Uterus (tissue), 4 donors: ENCODE data around the gene MINK1. TPM values are rescaled to one million over a fixed set of nuclear protein-coding genes. Genes with fewer than 3 reads are reported as not detected.

Source experiments
- DNase-seq, 2 donors: peaks; one replicate each; pipeline ENCODE4 v3.0.0-alpha.2; 2019 to 2020
- H3K27ac ChIP-seq, 2 donors: fragments of 200-600 bp; sonication (generic); 1 replicate in 1 of 2; 2 replicates in 1 of 2; pipeline ENCODE4 v1.5.1; 2016 to 2018
- H3K27me3 ChIP-seq, 2 donors: fragments of 200-600 bp; sonication (generic); one replicate each; pipeline ENCODE4 v1.5.1; 2018 to 2019; ENCODE audit warnings: control low read depth in 1 of 2
- H3K36me3 ChIP-seq, 2 donors: fragments of 200-600 bp; sonication (generic); one replicate each; pipeline ENCODE4 v1.5.1; 2019; ENCODE audit warnings: control low read depth in 1 of 2
- H3K4me1 ChIP-seq, 2 donors: fragments of 200-600 bp; sonication (generic); one replicate each; pipeline ENCODE4 v1.5.1; 2018 to 2019; ENCODE audit warnings: control low read depth in 1 of 2
- H3K4me3 ChIP-seq, 2 donors: fragments of 200-600 bp; sonication (generic); 1 replicate in 1 of 2; 2 replicates in 1 of 2; pipeline ENCODE4 v1.5.1; 2018 to 2019; ENCODE audit warnings: mild to moderate bottlenecking in 1 of 2
- H3K9me3 ChIP-seq, 2 donors: fragments of 200-600 bp; sonication (generic); one replicate each; pipeline ENCODE4 v1.5.1; 2019; ENCODE audit warnings: control low read depth in 1 of 2
- CTCF ChIP-seq, 4 experiments: fragments of 200-600 bp in 2 of 4; fragments of 450-650 bp in 2 of 4; sonication (generic) in 2 of 4; IDR thresholded peaks; one replicate each; pipeline ENCODE4 v1.5.1; 2016 to 2019; ENCODE audit warnings: antibody characterized with exemption in 4 of 4, mild to moderate bottlenecking in 2 of 4, moderate library complexity in 1 of 4
- POLR2A ChIP-seq, 2 donors: fragments of 450-650 bp; IDR thresholded peaks; one replicate each; pipeline ENCODE4 v1.6.1; 2016; ENCODE audit warnings: antibody characterized with exemption in 2 of 2, mild to moderate bottlenecking in 1 of 2, moderate library complexity in 1 of 2
- intact Hi-C: fragments of 100-400 bp; cut with DNase I; formaldehyde crosslinking; loops from one replicate; pipeline ENCODE4 v1.15.1; 2023; ENCODE audit warnings: low total_unique reads
- total RNA-seq, 4 donors: library from RNA; depleted of rRNA in 3 of 4; stranded (reverse); fragments of >200 nt in 3 of 4; gene quantifications; one replicate each; pipeline versions ENCODE4 v1.1.0 to v1.2.4, GENCODE V29; 2014 to 2023
- donor health status: DM: yes; HTN: yes; CAD: no.

The MINK1 gene
- total RNA-seq, 4 donors from 2014 or later = 17.9 to 99.2 (median 27.9) TPM

- no peak for DNase-seq
- H3K9me3 ChIP-seq = no peaks in the 10 kb centered on the region
- no peaks in the 10 kb centered on the region for H3K27me3 ChIP-seq
- no peak overlapping the region for H3K4me3 ChIP-seq
- H3K36me3 ChIP-seq = no peaks in the 10 kb centered on the region
- H3K27ac ChIP-seq = peak overlapping the region; percentile 61 to 74
- H3K4me1 ChIP-seq = peaks cover 0 to 5% of the 10 kb centered on the region in 2 donors
- TF ChIP-seq POLR2A (IDR thresholded peaks at IDR 0.05) = no peak
- TF ChIP-seq CTCF (IDR thresholded peaks at IDR 0.05) = no peak
- intact Hi-C loops = no loop called here
Measured at GRCh38 chr17:4852567-4853207, 19.5 kb downstream of the MINK1 start.

GRCh38 chr17:4853208-4853671 lies 20.1 kb downstream of the MINK1 start:
- TF ChIP-seq POLR2A (IDR thresholded peaks at IDR 0.05) (no peak), CTCF (IDR thresholded peaks at IDR 0.05) (no peak)
- Histone ChIP-seq H3K27ac (no peak overlapping the region), H3K27me3 (no peaks in the 10 kb centered on the region), H3K4me1 (peaks cover 0 to 5% of the 10 kb centered on the region in 2 donors), H3K4me3 (no peak overlapping the region), H3K9me3 (no peaks in the 10 kb centered on the region), H3K36me3 (no peaks in the 10 kb centered on the region)
- DNase-seq = no peak
- intact Hi-C loops = no loop called here

GRCh38 chr17:4854111-4854681 lies 21.1 kb downstream of the MINK1 start:
- peaks cover 0 to 5% of the 10 kb centered on the region in 2 donors for H3K4me1 ChIP-seq
- intact Hi-C loops = no loop called here

GRCh38 chr17:4856271-4856936 lies 23.3 kb downstream of the MINK1 start:
- peaks cover 0 to 5% of the 10 kb centered on the region in 2 donors for H3K4me1 ChIP-seq
- peak overlapping the region in 1 of 2 donors; percentile 21 for H3K27ac ChIP-seq

More at GRCh38 chr17:4854111-4854681, 21.1 kb downstream of the MINK1 start:
- Histone ChIP-seq H3K36me3 (no peaks in the 10 kb centered on the region), H3K27me3 (no peaks in the 10 kb centered on the region), H3K27ac (peak overlapping the region in 1 of 2 donors; percentile 27), H3K4me3 (no peak overlapping the region), H3K9me3 (no peaks in the 10 kb centered on the region)
- DNase-seq = no peak
- no peak for TF ChIP-seq CTCF (IDR thresholded peaks at IDR 0.05)

More at GRCh38 chr17:4856271-4856936, 23.3 kb downstream of the MINK1 start:
- Histone ChIP-seq H3K27me3 (no peaks in the 10 kb centered on the region), H3K4me3 (no peak overlapping the region), H3K36me3 (no peaks in the 10 kb centered on the region), H3K9me3 (no peaks in the 10 kb centered on the region)
- DNase-seq = no peak
- TF ChIP-seq CTCF (IDR thresholded peaks at IDR 0.05) (no peak), POLR2A (IDR thresholded peaks at IDR 0.05) (no peak)
- intact Hi-C loops = no loop called here
